ENCODE results near the gene ENTHD1. TPM values are rescaled to one million over a fixed set of nuclear protein-coding genes. Genes with fewer than 3 reads are reported as not detected.

ENTHD1 gene
- total and polyA plus RNA-seq, 12 donors = 0.09 TPM; not detected in 11

DNA sequence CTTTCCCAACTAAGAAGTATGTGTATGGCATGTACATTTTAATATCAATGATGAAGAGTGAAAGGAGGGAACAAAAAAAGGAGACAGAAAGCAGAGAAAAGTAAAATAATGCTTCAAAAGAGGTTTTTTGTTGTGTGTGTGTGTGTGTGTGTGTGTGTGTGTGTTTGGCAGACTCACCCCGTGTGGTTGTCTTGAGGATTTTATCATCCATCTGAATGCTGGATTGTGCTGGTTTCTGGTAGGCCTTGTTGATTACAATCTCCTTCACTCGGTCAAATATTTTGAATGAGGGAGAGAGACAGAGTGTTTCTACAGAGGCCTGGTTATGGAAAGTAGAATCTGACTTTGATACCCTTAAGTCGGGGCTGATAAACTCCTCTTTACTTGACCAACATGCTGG is 128.5 kb downstream of the ENTHD1 start:
- Histone ChIP-seq H3K36me3 (no peaks in the 10 kb centered on the region), H3K27ac (no peak overlapping the region), H3K4me1 (no peaks in the 10 kb centered on the region), H3K4me3 (no peak overlapping the region), H3K27me3 (peaks cover 0 to 62% (median 11%) of the 10 kb centered on the region in 7 donors), H3K9me3 (peaks cover 0 to 16% (median 0%) of the 10 kb centered on the region in 11 donors)
- ATAC-seq (no peak), DNase-seq (no peak)
- TF ChIP-seq, protein P1, sequence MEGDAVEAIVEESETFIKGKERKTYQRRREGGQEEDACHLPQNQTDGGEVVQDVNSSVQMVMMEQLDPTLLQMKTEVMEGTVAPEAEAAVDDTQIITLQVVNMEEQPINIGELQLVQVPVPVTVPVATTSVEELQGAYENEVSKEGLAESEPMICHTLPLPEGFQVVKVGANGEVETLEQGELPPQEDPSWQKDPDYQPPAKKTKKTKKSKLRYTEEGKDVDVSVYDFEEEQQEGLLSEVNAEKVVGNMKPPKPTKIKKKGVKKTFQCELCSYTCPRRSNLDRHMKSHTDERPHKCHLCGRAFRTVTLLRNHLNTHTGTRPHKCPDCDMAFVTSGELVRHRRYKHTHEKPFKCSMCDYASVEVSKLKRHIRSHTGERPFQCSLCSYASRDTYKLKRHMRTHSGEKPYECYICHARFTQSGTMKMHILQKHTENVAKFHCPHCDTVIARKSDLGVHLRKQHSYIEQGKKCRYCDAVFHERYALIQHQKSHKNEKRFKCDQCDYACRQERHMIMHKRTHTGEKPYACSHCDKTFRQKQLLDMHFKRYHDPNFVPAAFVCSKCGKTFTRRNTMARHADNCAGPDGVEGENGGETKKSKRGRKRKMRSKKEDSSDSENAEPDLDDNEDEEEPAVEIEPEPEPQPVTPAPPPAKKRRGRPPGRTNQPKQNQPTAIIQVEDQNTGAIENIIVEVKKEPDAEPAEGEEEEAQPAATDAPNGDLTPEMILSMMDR (IDR thresholded peaks at IDR 0.05) = no peak
- WGBS, 2 donors = 54 to 55% methylated on average over 3 of the region's 3 CpGs
- intact Hi-C loops (cut with DNase I) = no loop called here

DNA sequence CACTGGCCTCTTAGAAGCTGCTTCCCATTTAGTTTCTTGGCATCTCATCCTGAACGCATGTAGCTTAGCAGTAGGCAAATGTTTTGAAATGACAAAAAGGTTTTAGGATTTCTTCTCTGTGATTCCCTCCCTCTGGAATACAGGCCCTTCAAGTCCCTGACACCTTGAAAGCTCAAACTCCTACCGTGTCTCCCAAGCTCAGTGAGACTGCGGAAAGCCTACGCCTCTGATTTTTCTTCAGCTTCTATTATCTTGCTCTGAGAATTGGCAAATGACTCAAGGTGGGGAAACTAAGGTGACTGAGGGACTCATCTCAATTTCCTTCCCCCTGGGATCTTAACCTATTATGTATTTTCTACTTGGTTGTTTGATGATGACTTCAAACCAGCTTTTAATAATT is 130.3 kb downstream of the ENTHD1 start:
- intact Hi-C loops (cut with DNase I) = no loop called here
- no peak overlapping the region for H3K4me3 ChIP-seq
- DNase-seq = no peak
- H3K36me3 ChIP-seq = no peaks in the 10 kb centered on the region
- no peak overlapping the region for H3K27ac ChIP-seq
- WGBS, 2 donors = 82% methylated on average over 4 of the region's 4 CpGs
- ATAC-seq = no peak
- TF ChIP-seq, protein P1 (IDR thresholded peaks at IDR 0.05) = no peak
- H3K27me3 ChIP-seq = peaks cover 0 to 45% (median 11%) of the 10 kb centered on the region in 7 donors
- no peaks in the 10 kb centered on the region for H3K4me1 ChIP-seq
- peaks cover 0 to 16% (median 0%) of the 10 kb centered on the region in 11 donors for H3K9me3 ChIP-seq

DNA sequence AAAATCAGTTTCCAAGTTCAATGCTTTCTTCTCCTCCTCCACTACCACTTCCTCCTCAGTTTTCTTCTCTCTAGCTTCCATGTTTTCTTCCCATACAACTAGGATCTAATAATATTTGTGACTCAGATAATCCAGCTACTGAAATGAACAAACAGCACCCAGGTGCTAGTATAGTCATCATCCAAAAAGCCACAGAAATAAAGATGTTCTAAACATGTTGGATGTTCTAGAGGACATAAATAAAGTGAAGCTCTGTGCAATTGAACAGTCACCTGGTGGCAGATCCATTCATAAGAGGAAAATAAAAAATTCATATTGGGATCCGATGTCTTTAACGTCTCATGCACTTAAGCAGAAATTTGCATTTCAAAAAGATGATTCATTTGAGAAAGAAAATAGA is 142.8 kb downstream of the ENTHD1 start:
- Histone ChIP-seq H3K27me3 (peaks cover 0 to 81% (median 37%) of the 10 kb centered on the region in 7 donors), H3K4me1 (no peaks in the 10 kb centered on the region), H3K36me3 (no peaks in the 10 kb centered on the region), H3K4me3 (no peak overlapping the region), H3K27ac (no peak overlapping the region), H3K9me3 (peaks cover 0 to 5% (median 0%) of the 10 kb centered on the region in 11 donors)
- DNase-seq = no peak
- no peak for ATAC-seq
- intact Hi-C loops (cut with DNase I) = no loop called here
- TF ChIP-seq, protein P1 (IDR thresholded peaks at IDR 0.05) = no peak
- WGBS, 2 donors = 72 to 81% methylated on average over 2 of the region's 2 CpGs

DNA sequence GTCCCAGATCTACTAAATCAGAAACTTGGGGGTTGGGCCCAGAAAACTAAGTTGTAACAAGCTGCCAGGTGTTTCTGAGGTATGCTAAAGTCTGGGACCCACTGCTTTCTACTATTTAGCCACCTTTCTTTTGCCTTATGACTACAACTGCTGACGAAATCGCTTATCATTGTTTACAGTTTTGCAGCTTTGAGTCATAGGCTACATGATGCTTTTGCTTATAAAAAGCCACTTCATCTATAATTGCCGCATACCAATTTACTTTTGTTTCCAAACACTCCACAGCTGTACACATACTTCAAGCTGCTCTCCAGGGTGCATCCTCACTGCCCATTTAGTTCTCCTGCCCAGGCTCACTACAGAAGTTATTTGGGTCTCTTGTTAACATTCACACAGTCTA is 144.7 kb downstream of the ENTHD1 start:
- ATAC-seq (no peak), DNase-seq (no peak)
- no peaks in the 10 kb centered on the region for H3K4me1 ChIP-seq
- no peak overlapping the region for H3K4me3 ChIP-seq
- peaks cover 0 to 5% (median 0%) of the 10 kb centered on the region in 11 donors for H3K9me3 ChIP-seq
- H3K27me3 ChIP-seq = peaks cover 0 to 72% (median 35%) of the 10 kb centered on the region in 7 donors
- no peak overlapping the region for H3K27ac ChIP-seq
- no peaks in the 10 kb centered on the region for H3K36me3 ChIP-seq
- intact Hi-C loops (cut with DNase I) = no loop called here
- 74 to 92% methylated on average over 3 of the region's 3 CpGs for WGBS, 2 donors
- TF ChIP-seq, protein P1 (IDR thresholded peaks at IDR 0.05) = no peak

All from heart right ventricle (tissue), 16 donors.